Activated naive CD8-positive, alpha-beta T cell (primary cell): ENCODE results near the gene PSMB2.
"Not testable (repeated sequence)": the region's sequence is repeated elsewhere in the genome, so short reads cannot be mapped to it uniquely, and the experiment has no call there.

Experiments
- H3K27ac Mint-ChIP-seq: one replicate; pipeline ENCODE4 v1.8.0; 2021; ENCODE audit warnings: mixed read lengths
- H3K27me3 Mint-ChIP-seq: one replicate; pipeline ENCODE4 v1.8.0; 2021; ENCODE audit warnings: mixed read lengths
- H3K36me3 Mint-ChIP-seq: one replicate; pipeline ENCODE4 v1.8.0; 2021; ENCODE audit warnings: mixed read lengths
- H3K4me1 Mint-ChIP-seq: one replicate; pipeline ENCODE4 v1.8.0; 2021; ENCODE audit warnings: low read depth, mixed read lengths
- H3K4me3 Mint-ChIP-seq: one replicate; pipeline ENCODE4 v1.8.0; 2021; ENCODE audit warnings: mild to moderate bottlenecking, mixed read lengths
- H3K9me3 Mint-ChIP-seq: one replicate; pipeline ENCODE4 v1.8.0; 2021; ENCODE audit warnings: low read depth, mixed read lengths

The PSMB2 gene

GRCh38 chr1:35592991-35593769, 48.1 kb downstream of the PSMB2 start:
- Mint-ChIP-seq H3K36me3 (peaks cover 13% of the 10 kb centered on the region), H3K27me3 (no peaks in the 10 kb centered on the region), H3K27ac (peak overlapping the region; percentile 61), H3K9me3 (no peaks in the 10 kb centered on the region), H3K4me3 (no peak overlapping the region), H3K4me1 (peaks cover 17% of the 10 kb centered on the region)

- Mint-ChIP-seq H3K27ac (no peak overlapping the region), H3K27me3 (no peaks in the 10 kb centered on the region), H3K4me3 (no peak overlapping the region), H3K36me3 (peaks cover 13% of the 10 kb centered on the region), H3K9me3 (no peaks in the 10 kb centered on the region), H3K4me1 (peaks cover 17% of the 10 kb centered on the region)
These were observed 50.1 kb downstream of the PSMB2 start for GRCh38 chr1:35591211-35591610.

- Mint-ChIP-seq H3K4me3 (no peak overlapping the region), H3K36me3 (peaks cover 7% of the 10 kb centered on the region), H3K9me3 (no peaks in the 10 kb centered on the region), H3K27ac (no peak overlapping the region), H3K4me1 (peaks cover 17% of the 10 kb centered on the region), H3K27me3 (no peaks in the 10 kb centered on the region)
These were observed 50.8 kb downstream of the PSMB2 start for GRCh38 chr1:35590476-35591040.

GRCh38 chr1:35589516-35590427, 51.6 kb downstream of the PSMB2 start:
- Mint-ChIP-seq H3K4me1 (peaks cover 17% of the 10 kb centered on the region), H3K4me3 (no peak overlapping the region), H3K9me3 (no peaks in the 10 kb centered on the region), H3K36me3 (peaks cover 7% of the 10 kb centered on the region), H3K27ac (no peak overlapping the region), H3K27me3 (no peaks in the 10 kb centered on the region)

- Mint-ChIP-seq H3K27me3 (no peaks in the 10 kb centered on the region), H3K27ac (no peak overlapping the region), H3K4me1 (peaks cover 11% of the 10 kb centered on the region), H3K9me3 (no peaks in the 10 kb centered on the region), H3K36me3 (peaks cover 7% of the 10 kb centered on the region), H3K4me3 (no peak overlapping the region)
These were observed 53.0 kb downstream of the PSMB2 start for GRCh38 chr1:35588197-35588910.

GRCh38 chr1:35587736-35588135, 53.6 kb downstream of the PSMB2 start:
- H3K27me3 Mint-ChIP-seq = no peaks in the 10 kb centered on the region
- H3K36me3 Mint-ChIP-seq = peaks cover 7% of the 10 kb centered on the region
- no peak overlapping the region for H3K27ac Mint-ChIP-seq
- no peaks in the 10 kb centered on the region for H3K9me3 Mint-ChIP-seq
- peaks cover 5% of the 10 kb centered on the region for H3K4me1 Mint-ChIP-seq
- H3K4me3 Mint-ChIP-seq = no peak overlapping the region

GRCh38 chr1:35586808-35587207, 54.5 kb downstream of the PSMB2 start:
- H3K27ac Mint-ChIP-seq = no peak overlapping the region
- no peaks in the 10 kb centered on the region for H3K9me3 Mint-ChIP-seq
- no peak overlapping the region for H3K4me3 Mint-ChIP-seq
- peaks cover 3% of the 10 kb centered on the region for H3K4me1 Mint-ChIP-seq
- H3K27me3 Mint-ChIP-seq = no peaks in the 10 kb centered on the region
- peaks cover 7% of the 10 kb centered on the region for H3K36me3 Mint-ChIP-seq

- not testable (repeated sequence) for H3K4me3 Mint-ChIP-seq, H3K4me1 Mint-ChIP-seq, H3K36me3 Mint-ChIP-seq, H3K27me3 Mint-ChIP-seq, H3K9me3 Mint-ChIP-seq, H3K27ac Mint-ChIP-seq
These were observed 55.5 kb downstream of the PSMB2 start for GRCh38 chr1:35585805-35586204.

GRCh38 chr1:35585281-35585680, 56.0 kb downstream of the PSMB2 start:
- H3K4me1 Mint-ChIP-seq = no peaks in the 10 kb centered on the region
- no peaks in the 10 kb centered on the region for H3K27me3 Mint-ChIP-seq
- peaks cover 4% of the 10 kb centered on the region for H3K36me3 Mint-ChIP-seq
- no peak overlapping the region for H3K4me3 Mint-ChIP-seq
- no peak overlapping the region for H3K27ac Mint-ChIP-seq
- H3K9me3 Mint-ChIP-seq = no peaks in the 10 kb centered on the region

- H3K4me3 Mint-ChIP-seq, H3K27me3 Mint-ChIP-seq, H3K36me3 Mint-ChIP-seq, H3K27ac Mint-ChIP-seq, H3K9me3 Mint-ChIP-seq: not testable (repeated sequence)
- peaks cover 11% of the 10 kb centered on the region for H3K4me1 Mint-ChIP-seq
These were observed 59.7 kb downstream of the PSMB2 start for GRCh38 chr1:35581621-35582020.

- H3K36me3 Mint-ChIP-seq = no peaks in the 10 kb centered on the region
- H3K4me3 Mint-ChIP-seq = no peak overlapping the region
- H3K4me1 Mint-ChIP-seq = peaks cover 17% of the 10 kb centered on the region
- no peaks in the 10 kb centered on the region for H3K27me3 Mint-ChIP-seq
- no peak overlapping the region for H3K27ac Mint-ChIP-seq
- H3K9me3 Mint-ChIP-seq = no peaks in the 10 kb centered on the region
These were observed 60.4 kb downstream of the PSMB2 start for GRCh38 chr1:35580949-35581388.

GRCh38 chr1:35577071-35577998, 64.0 kb downstream of the PSMB2 start:
- Mint-ChIP-seq H3K27me3 (no peaks in the 10 kb centered on the region), H3K9me3 (no peaks in the 10 kb centered on the region), H3K4me3 (peak overlapping the region; percentile 87), H3K4me1 (peaks cover 26% of the 10 kb centered on the region), H3K27ac (peak overlapping the region; percentile 83), H3K36me3 (peaks cover 3% of the 10 kb centered on the region)

GRCh38 chr1:35576766-35577070, 64.6 kb downstream of the PSMB2 start:
- not testable (repeated sequence) for H3K27me3 Mint-ChIP-seq, H3K9me3 Mint-ChIP-seq, H3K36me3 Mint-ChIP-seq
- H3K4me3 Mint-ChIP-seq = peak overlapping the region; percentile 81
- peaks cover 26% of the 10 kb centered on the region for H3K4me1 Mint-ChIP-seq
- peak overlapping the region; percentile 66 for H3K27ac Mint-ChIP-seq
